Endometrium (tissue), 2 donors: ENCODE data around the gene DHRS12.
"Not testable (repeated sequence)": the region's sequence is repeated elsewhere in the genome, so short reads cannot be mapped to it uniquely, and the experiment has no call there.

Source experiments
- FAIRE-seq: peaks from 2 replicates; lab custom pipeline; 2012; peaks lifted over from hg19 to GRCh38; lab: Jason Lieb, UNC
- donor health status: control.
- donor health status: control.

The DHRS12 gene

GRCh38 chr13:51827254-51827653 lies 23.3 kb upstream of the DHRS12 start:
- FAIRE-seq: no peak

- no peak for FAIRE-seq
These were observed 22.6 kb upstream of the DHRS12 start for GRCh38 chr13:51826606-51827005.

GRCh38 chr13:51825681-51826254 lies 21.8 kb upstream of the DHRS12 start:
- no peak for FAIRE-seq

- FAIRE-seq: no peak
These were observed 21.2 kb upstream of the DHRS12 start for GRCh38 chr13:51825165-51825592.

GRCh38 chr13:51824712-51825111 lies 20.7 kb upstream of the DHRS12 start:
- FAIRE-seq: not testable (repeated sequence)

- FAIRE-seq: no peak
These were observed 19.9 kb upstream of the DHRS12 start for GRCh38 chr13:51823863-51824262.

- no peak for FAIRE-seq
These were observed 19.4 kb upstream of the DHRS12 start for GRCh38 chr13:51823359-51823758.

- no peak for FAIRE-seq
These were observed 18.3 kb upstream of the DHRS12 start for GRCh38 chr13:51822106-51822815.

- FAIRE-seq: no peak
These were observed 17.6 kb upstream of the DHRS12 start for GRCh38 chr13:51821606-51822005.

- FAIRE-seq: no peak
These were observed 16.1 kb upstream of the DHRS12 start for GRCh38 chr13:51820016-51820597.

GRCh38 chr13:51819544-51819943 lies 15.6 kb upstream of the DHRS12 start:
- FAIRE-seq: no peak

GRCh38 chr13:51818781-51819511 lies 15.0 kb upstream of the DHRS12 start:
- FAIRE-seq: no peak

GRCh38 chr13:51818276-51818675 lies 14.3 kb upstream of the DHRS12 start:
- no peak for FAIRE-seq

- FAIRE-seq: no peak
These were observed 13.8 kb upstream of the DHRS12 start for GRCh38 chr13:51817717-51818116.

- FAIRE-seq: no peak
These were observed 12.8 kb upstream of the DHRS12 start for GRCh38 chr13:51816604-51817249.

- FAIRE-seq: no peak
These were observed 11.9 kb upstream of the DHRS12 start for GRCh38 chr13:51815848-51816247.

GRCh38 chr13:51814825-51815650 lies 11.1 kb upstream of the DHRS12 start:
- FAIRE-seq: no peak

- FAIRE-seq: no peak
These were observed 10.1 kb upstream of the DHRS12 start for GRCh38 chr13:51814071-51814470.

- FAIRE-seq: no peak
These were observed 8.0 kb upstream of the DHRS12 start for GRCh38 chr13:51811920-51812451.

- FAIRE-seq: no peak
These were observed 7.1 kb upstream of the DHRS12 start for GRCh38 chr13:51811046-51811445.

GRCh38 chr13:51808811-51809210 lies 4.8 kb upstream of the DHRS12 start:
- FAIRE-seq: no peak
